B cell (primary cell): Measurements from ENCODE around the gene PTPN14.

Experiments
- EZH2 ChIP-seq: IDR thresholded peaks from 2 replicates; pipeline ENCODE4 v1.6.1; 2012; ENCODE audit warnings: borderline replicate concordance, low read depth, mild to moderate bottlenecking, moderate library complexity, low read length; ENCODE audit not compliant: insufficient read depth, poor library complexity, severe bottlenecking
- TF ChIP-seq, protein P1 (sequence below): fragments of 200-600 bp; IDR thresholded peaks from one replicate; pipeline ENCODE4 v1.8.0; 2022; ENCODE audit warnings: antibody characterized with exemption, mild to moderate bottlenecking

DNA sequence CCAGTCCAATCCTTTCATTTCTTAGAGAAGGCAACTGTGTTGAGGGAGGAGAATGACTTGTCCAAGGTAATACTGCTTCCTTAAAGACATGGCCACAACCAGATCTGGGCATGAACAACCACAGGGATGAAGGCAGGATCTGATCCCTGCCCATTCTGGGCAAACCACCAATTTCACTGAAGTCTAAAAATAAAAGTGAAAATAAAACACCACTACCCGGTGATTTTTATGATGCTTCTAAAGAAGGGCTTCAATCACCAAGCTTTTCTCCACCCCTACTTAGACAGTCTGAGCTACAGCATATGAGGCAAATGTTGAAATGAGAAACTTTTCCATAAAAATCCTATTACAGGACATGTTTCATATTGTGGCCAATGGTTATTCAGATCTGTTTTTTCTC is 133.0 kb downstream of the PTPN14 start:
- TF ChIP-seq, protein P1, sequence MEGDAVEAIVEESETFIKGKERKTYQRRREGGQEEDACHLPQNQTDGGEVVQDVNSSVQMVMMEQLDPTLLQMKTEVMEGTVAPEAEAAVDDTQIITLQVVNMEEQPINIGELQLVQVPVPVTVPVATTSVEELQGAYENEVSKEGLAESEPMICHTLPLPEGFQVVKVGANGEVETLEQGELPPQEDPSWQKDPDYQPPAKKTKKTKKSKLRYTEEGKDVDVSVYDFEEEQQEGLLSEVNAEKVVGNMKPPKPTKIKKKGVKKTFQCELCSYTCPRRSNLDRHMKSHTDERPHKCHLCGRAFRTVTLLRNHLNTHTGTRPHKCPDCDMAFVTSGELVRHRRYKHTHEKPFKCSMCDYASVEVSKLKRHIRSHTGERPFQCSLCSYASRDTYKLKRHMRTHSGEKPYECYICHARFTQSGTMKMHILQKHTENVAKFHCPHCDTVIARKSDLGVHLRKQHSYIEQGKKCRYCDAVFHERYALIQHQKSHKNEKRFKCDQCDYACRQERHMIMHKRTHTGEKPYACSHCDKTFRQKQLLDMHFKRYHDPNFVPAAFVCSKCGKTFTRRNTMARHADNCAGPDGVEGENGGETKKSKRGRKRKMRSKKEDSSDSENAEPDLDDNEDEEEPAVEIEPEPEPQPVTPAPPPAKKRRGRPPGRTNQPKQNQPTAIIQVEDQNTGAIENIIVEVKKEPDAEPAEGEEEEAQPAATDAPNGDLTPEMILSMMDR, result no peak
- TF ChIP-seq EZH2, result no peak
